DND-41 (cell line): ENCODE results near the gene EXOC4.

Experiments used
- ATAC-seq: fragments of 200-7000 bp; cut with Tn5 transposase; 3 replicates; pipeline ENCODE4 v1.9.1; 2021; ENCODE audit warnings: low read depth; ENCODE audit not compliant: insufficient read depth
- DNase-seq: peaks from one replicate; pipeline ENCODE4 v3.0.0-alpha.2; 2020
- H2AFZ ChIP-seq: 2 replicates; pipeline ENCODE4 v1.6.0; 2012; ENCODE audit warnings: low read depth, low read length
- H3K27ac ChIP-seq: 2 replicates; pipeline ENCODE4 v1.5.1; 2012; ENCODE audit warnings: low read length, inconsistent platforms
- H3K27me3 ChIP-seq: fragments of 200-600 bp; sonication (generic); 2 replicates; pipeline ENCODE4 v1.6.0; 2012; ENCODE audit warnings: low read length, mild to moderate bottlenecking, inconsistent platforms; ENCODE audit not compliant: insufficient read depth, poor library complexity
- H3K36me3 ChIP-seq: 2 replicates; pipeline ENCODE4 v1.5.1; 2012; ENCODE audit warnings: low read length, inconsistent platforms; ENCODE audit not compliant: insufficient read depth
- H3K4me1 ChIP-seq: 2 replicates; pipeline ENCODE4 v1.5.1; 2012; ENCODE audit warnings: mild to moderate bottlenecking, low read length; ENCODE audit not compliant: insufficient read depth
- H3K4me2 ChIP-seq: 2 replicates; pipeline ENCODE4 v1.6.0; 2012; ENCODE audit warnings: mild to moderate bottlenecking, moderate library complexity, low read length, inconsistent platforms; ENCODE audit not compliant: insufficient read depth
- H3K4me3 ChIP-seq, 2 experiments: fragments of 200-600 bp in 1 of 2; shearing (Covaris generic) in 1 of 2; 2 replicates each; pipeline ENCODE4 v1.5.1; 2012 to 2016; ENCODE audit warnings: inconsistent platforms in 2 of 2, low read length in 2 of 2, mild to moderate bottlenecking in 2 of 2, low read depth in 1 of 2, moderate library complexity in 1 of 2
- H3K79me2 ChIP-seq: 2 replicates; pipeline ENCODE4 v1.6.0; 2012; ENCODE audit warnings: low read length, inconsistent platforms; ENCODE audit not compliant: insufficient read depth
- H3K9ac ChIP-seq: 2 replicates; pipeline ENCODE4 v1.6.0; 2012; ENCODE audit warnings: low read depth, mild to moderate bottlenecking, inconsistent platforms, low read length, moderate library complexity
- H3K9me3 ChIP-seq: 2 replicates; pipeline ENCODE4 v1.5.1; 2012; ENCODE audit warnings: low read length, moderate library complexity, mild to moderate bottlenecking, inconsistent platforms; ENCODE audit not compliant: insufficient read depth, severe bottlenecking
- H4K20me1 ChIP-seq: 2 replicates; pipeline ENCODE4 v1.6.0; 2012; ENCODE audit warnings: low read length; ENCODE audit not compliant: insufficient read depth
- EZH2 ChIP-seq: IDR thresholded peaks from 3 replicates; pipeline ENCODE4 v1.6.1; 2012; ENCODE audit warnings: borderline replicate concordance, low read depth, mild to moderate bottlenecking, moderate library complexity, low read length, inconsistent platforms; ENCODE audit not compliant: severe bottlenecking
- TF ChIP-seq, protein P1 (sequence below): IDR thresholded peaks from 2 replicates; pipeline ENCODE4 v1.5.1; 2012; ENCODE audit warnings: borderline replicate concordance, low read length, moderate library complexity, mild to moderate bottlenecking; ENCODE audit not compliant: poor library complexity, severe bottlenecking; ENCODE audit errors: extremely low read depth

Gene EXOC4

DNA sequence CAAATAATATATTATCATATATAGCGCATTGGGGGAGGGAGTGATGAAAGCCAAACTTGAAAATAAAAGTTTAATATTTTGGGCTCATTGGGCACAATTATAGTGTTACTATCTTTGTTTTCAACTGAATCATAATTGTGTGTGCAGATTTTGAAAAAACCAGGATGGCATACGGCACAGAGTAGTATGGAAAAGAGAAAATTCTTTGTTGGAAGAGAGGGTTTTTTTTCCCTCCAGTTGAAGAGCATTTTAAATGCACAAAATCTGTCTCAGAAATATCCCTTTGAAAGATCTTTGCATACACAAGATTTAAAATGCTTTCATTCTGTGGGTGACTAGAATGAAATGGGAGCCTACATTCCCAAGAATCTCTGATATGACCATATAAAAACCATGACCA, 269.6 kb downstream of the EXOC4 start:
- H3K79me2 ChIP-seq, result no peaks in the 10 kb centered on the region
- peaks cover 3% of the 10 kb centered on the region for H3K9me3 ChIP-seq
- H3K36me3 ChIP-seq, result no peaks in the 10 kb centered on the region
- H3K4me3 ChIP-seq, result no peak overlapping the region
- no peak overlapping the region for H2AFZ ChIP-seq
- ATAC-seq, result no peak
- no peak overlapping the region for H3K4me2 ChIP-seq
- peaks cover 10% of the 10 kb centered on the region for H3K4me1 ChIP-seq
- H3K27ac ChIP-seq, result no peak overlapping the region
- H4K20me1 ChIP-seq, result no peaks in the 10 kb centered on the region
- no peak overlapping the region for H3K9ac ChIP-seq
- TF ChIP-seq EZH2, result no peak
- TF ChIP-seq, protein P1, sequence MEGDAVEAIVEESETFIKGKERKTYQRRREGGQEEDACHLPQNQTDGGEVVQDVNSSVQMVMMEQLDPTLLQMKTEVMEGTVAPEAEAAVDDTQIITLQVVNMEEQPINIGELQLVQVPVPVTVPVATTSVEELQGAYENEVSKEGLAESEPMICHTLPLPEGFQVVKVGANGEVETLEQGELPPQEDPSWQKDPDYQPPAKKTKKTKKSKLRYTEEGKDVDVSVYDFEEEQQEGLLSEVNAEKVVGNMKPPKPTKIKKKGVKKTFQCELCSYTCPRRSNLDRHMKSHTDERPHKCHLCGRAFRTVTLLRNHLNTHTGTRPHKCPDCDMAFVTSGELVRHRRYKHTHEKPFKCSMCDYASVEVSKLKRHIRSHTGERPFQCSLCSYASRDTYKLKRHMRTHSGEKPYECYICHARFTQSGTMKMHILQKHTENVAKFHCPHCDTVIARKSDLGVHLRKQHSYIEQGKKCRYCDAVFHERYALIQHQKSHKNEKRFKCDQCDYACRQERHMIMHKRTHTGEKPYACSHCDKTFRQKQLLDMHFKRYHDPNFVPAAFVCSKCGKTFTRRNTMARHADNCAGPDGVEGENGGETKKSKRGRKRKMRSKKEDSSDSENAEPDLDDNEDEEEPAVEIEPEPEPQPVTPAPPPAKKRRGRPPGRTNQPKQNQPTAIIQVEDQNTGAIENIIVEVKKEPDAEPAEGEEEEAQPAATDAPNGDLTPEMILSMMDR, result no peak
- no peaks in the 10 kb centered on the region for H3K27me3 ChIP-seq
- no peak for DNase-seq

DNA sequence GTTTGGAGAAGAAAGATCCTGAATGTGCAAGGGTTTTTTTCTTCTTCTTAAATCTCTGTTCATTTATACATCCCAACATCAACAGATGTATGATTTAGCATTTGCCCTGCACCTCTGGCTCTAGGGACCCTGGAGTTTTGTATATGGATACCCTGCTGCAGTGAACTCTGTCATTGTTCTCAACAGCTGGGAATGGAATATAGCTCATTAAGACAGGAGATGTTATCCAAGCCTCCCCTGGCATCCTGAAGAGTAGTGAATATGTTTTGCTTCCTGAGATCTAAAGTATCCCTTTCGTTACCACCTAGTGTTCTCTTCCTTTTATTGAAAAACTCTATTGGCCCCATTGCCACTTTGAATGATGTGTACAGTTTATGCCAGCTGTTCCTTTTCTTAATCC, 275.9 kb downstream of the EXOC4 start:
- H3K27ac ChIP-seq, result no peak overlapping the region
- DNase-seq (no peak), ATAC-seq (no peak)
- peaks cover 10% of the 10 kb centered on the region for H3K4me1 ChIP-seq
- no peak overlapping the region for H3K4me2 ChIP-seq
- no peak overlapping the region for H3K4me3 ChIP-seq
- H3K9me3 ChIP-seq, result no peaks in the 10 kb centered on the region
- no peak for TF ChIP-seq EZH2
- TF ChIP-seq, protein P1, result no peak
- no peaks in the 10 kb centered on the region for H3K79me2 ChIP-seq
- H3K9ac ChIP-seq, result no peak overlapping the region
- H4K20me1 ChIP-seq, result no peaks in the 10 kb centered on the region
- no peaks in the 10 kb centered on the region for H3K36me3 ChIP-seq
- no peaks in the 10 kb centered on the region for H3K27me3 ChIP-seq
- no peak overlapping the region for H2AFZ ChIP-seq

DNA sequence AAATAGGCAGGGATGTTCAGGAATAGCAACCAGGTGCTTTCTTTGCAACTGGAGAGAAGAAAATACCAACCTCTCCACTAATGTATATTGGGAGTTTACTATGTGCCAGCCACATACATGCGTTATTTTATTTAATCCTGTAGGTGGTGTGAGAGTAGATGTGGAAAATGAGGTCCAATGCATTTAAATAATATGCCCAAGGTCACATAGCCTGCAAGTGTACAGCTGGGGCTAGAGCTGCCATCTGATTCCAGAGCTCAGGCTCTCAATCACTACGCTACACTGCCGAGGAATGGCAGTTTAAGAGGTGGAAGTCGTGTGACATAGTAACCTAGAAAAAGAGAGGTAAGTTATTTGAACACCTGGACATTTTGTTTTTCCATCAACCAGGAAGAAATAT, 277.0 kb downstream of the EXOC4 start:
- no peaks in the 10 kb centered on the region for H4K20me1 ChIP-seq
- no peak overlapping the region for H2AFZ ChIP-seq
- H3K4me1 ChIP-seq, result peaks cover 7% of the 10 kb centered on the region
- H3K79me2 ChIP-seq, result no peaks in the 10 kb centered on the region
- no peak overlapping the region for H3K9ac ChIP-seq
- H3K4me2 ChIP-seq, result no peak overlapping the region
- no peaks in the 10 kb centered on the region for H3K9me3 ChIP-seq
- no peaks in the 10 kb centered on the region for H3K27me3 ChIP-seq
- DNase-seq (no peak), ATAC-seq (no peak)
- no peaks in the 10 kb centered on the region for H3K36me3 ChIP-seq
- no peak overlapping the region for H3K27ac ChIP-seq
- H3K4me3 ChIP-seq, result no peak overlapping the region
- no peak for TF ChIP-seq EZH2
- TF ChIP-seq, protein P1, result no peak

DNA sequence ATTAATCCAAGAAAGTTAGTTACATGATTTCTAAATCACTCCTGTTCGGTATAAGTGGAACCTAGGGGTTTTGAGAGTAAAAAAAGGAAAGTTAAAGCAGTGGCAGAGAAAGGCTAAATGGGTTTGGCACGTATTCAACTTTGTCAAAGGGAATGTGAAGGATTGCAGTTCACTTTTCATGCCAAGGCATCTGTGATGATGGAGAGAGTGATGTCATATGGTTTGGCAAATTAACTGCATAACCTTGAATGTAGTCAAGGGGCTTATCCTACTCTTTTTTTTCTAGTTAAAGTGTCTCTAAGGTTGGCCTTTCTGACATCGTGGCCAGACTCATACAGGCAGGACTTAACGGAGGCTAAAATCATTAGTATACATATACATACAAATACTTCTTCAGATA, 277.8 kb downstream of the EXOC4 start:
- Histone ChIP-seq H3K27me3 (no peaks in the 10 kb centered on the region), H2AFZ (no peak overlapping the region), H4K20me1 (no peaks in the 10 kb centered on the region), H3K4me1 (no peaks in the 10 kb centered on the region), H3K4me3 (no peak overlapping the region), H3K4me2 (no peak overlapping the region), H3K27ac (no peak overlapping the region), H3K9ac (no peak overlapping the region), H3K9me3 (no peaks in the 10 kb centered on the region), H3K79me2 (no peaks in the 10 kb centered on the region), H3K36me3 (no peaks in the 10 kb centered on the region)
- no peak for DNase-seq
- ATAC-seq, result no peak
- no peak for TF ChIP-seq EZH2
- TF ChIP-seq, protein P1, result no peak
